Measurements from ENCODE around the gene LMF1. TPM values are rescaled to one million over a fixed set of nuclear protein-coding genes. Genes with fewer than 3 reads are reported as not detected.

LMF1 gene
- total RNA-seq, 4 donors from 2014 or later, result 7.7 to 15.8 (median 10.2) TPM

DNA sequence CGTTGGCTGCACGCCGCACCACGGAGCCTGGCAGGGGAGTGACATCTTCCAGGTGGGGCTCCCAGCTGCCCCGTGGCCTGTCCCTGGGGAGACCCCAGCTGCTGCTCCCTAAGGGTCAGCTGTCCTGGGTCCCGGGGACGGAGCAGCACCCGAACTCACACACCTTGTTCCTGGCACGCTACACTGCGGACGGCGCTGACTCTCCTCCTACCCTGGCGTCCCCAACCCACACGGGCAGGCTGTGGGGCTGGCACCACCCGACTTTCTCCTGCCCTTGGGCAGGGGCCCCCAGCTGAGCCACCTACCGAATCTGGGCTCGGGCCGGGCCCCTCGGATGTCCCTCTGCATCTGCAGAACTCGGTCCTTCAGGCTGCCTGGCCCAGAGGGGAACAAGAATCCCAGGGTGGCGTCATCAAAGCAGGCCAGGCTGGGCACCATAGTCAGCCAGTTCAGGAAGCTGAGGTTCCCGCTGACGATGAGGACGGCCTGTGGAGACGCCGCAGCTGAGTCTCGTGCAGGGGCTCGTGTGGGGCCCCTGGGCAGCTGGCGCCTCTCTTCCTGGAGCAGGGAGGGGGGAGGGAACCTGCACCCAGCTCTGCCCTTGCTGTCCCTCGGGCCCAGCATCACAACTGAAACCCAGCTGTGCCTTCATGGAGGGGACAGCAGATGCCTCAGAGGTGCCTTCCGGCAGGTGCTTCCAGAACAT is 99.8 kb downstream of the LMF1 start:
- intact Hi-C loops (cut with DNase I; ENCODE audit: low total_unique reads), result no loop called here
- TF ChIP-seq, protein P1, sequence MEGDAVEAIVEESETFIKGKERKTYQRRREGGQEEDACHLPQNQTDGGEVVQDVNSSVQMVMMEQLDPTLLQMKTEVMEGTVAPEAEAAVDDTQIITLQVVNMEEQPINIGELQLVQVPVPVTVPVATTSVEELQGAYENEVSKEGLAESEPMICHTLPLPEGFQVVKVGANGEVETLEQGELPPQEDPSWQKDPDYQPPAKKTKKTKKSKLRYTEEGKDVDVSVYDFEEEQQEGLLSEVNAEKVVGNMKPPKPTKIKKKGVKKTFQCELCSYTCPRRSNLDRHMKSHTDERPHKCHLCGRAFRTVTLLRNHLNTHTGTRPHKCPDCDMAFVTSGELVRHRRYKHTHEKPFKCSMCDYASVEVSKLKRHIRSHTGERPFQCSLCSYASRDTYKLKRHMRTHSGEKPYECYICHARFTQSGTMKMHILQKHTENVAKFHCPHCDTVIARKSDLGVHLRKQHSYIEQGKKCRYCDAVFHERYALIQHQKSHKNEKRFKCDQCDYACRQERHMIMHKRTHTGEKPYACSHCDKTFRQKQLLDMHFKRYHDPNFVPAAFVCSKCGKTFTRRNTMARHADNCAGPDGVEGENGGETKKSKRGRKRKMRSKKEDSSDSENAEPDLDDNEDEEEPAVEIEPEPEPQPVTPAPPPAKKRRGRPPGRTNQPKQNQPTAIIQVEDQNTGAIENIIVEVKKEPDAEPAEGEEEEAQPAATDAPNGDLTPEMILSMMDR (IDR thresholded peaks at IDR 0.05 in 4 of 5, conservative IDR thresholded peaks at IDR 0.05 in 1 of 5), result no peak
- no peak for TF ChIP-seq POLR2A (IDR thresholded peaks at IDR 0.05)
- peaks cover 0 to 5% of the 10 kb centered on the region in 2 donors for H3K36me3 ChIP-seq

DNA sequence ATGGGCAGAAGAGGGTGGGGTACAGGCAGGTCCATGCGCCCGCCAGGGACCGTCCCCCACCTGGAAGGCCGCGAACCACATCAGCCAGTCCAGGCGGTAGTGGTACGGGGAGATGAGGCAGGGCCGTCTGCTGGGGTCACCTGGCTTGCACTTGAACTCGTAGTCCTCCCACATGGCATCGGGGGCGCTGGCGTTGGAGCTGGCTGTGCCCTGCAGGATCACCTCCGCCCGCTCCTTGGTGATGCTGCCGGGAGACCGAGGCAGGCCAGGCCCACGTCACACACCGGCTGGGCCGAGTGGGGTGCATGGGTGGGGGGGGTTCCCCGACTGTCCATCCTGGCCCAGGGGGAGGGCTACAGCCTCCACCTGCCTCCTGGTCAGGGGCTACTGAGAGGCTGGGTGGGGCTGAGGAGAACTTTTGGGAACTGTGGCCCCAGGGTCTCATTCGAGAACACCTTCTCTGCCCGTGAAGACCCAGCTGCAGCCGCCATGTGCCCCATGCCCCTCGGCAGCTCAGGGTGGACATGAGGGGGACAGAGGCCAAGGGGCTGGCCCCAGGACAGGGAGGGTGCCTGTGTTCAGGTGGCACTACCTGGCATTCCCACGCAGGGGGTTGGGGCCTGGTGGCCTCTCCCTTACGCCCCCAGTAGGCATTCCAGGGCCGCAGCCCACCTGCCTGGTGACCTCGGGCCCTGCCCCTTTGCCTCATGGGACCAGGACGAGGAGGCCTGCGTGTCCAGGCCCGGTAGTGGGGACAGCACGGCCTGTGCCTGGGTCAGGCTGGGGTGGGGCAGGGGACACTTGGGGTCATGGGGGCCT is 100.8 kb downstream of the LMF1 start:
- DNase-seq, result no peak
- Histone ChIP-seq H3K9me3 (no peaks in the 10 kb centered on the region), H3K4me1 (no peaks in the 10 kb centered on the region), H3K4me3 (no peak overlapping the region), H3K27me3 (no peaks in the 10 kb centered on the region), H3K27ac (no peak overlapping the region), H3K36me3 (peaks cover 0 to 5% of the 10 kb centered on the region in 2 donors)
- intact Hi-C loops (cut with DNase I; ENCODE audit: low total_unique reads) (no loop called here), in situ Hi-C loops (cut with MboI; ENCODE audit: low sequenced_read_pairs in 4 of 4) (no loop called here)
- no peak for ATAC-seq
- TF ChIP-seq, protein P1 (IDR thresholded peaks at IDR 0.05 in 4 of 5, conservative IDR thresholded peaks at IDR 0.05 in 1 of 5), result no peak
- no peak for TF ChIP-seq POLR2A (IDR thresholded peaks at IDR 0.05)

More for the DNA sequence above, 99.8 kb downstream of the LMF1 start:
- Histone ChIP-seq H3K9me3 (no peaks in the 10 kb centered on the region), H3K27ac (no peak overlapping the region), H3K4me1 (no peaks in the 10 kb centered on the region), H3K4me3 (no peak overlapping the region), H3K27me3 (no peaks in the 10 kb centered on the region)
- in situ Hi-C loops (cut with MboI; ENCODE audit: low sequenced_read_pairs in 4 of 4), result no loop called here
- ATAC-seq, result no peak
- DNase-seq, result no peak

DNA sequence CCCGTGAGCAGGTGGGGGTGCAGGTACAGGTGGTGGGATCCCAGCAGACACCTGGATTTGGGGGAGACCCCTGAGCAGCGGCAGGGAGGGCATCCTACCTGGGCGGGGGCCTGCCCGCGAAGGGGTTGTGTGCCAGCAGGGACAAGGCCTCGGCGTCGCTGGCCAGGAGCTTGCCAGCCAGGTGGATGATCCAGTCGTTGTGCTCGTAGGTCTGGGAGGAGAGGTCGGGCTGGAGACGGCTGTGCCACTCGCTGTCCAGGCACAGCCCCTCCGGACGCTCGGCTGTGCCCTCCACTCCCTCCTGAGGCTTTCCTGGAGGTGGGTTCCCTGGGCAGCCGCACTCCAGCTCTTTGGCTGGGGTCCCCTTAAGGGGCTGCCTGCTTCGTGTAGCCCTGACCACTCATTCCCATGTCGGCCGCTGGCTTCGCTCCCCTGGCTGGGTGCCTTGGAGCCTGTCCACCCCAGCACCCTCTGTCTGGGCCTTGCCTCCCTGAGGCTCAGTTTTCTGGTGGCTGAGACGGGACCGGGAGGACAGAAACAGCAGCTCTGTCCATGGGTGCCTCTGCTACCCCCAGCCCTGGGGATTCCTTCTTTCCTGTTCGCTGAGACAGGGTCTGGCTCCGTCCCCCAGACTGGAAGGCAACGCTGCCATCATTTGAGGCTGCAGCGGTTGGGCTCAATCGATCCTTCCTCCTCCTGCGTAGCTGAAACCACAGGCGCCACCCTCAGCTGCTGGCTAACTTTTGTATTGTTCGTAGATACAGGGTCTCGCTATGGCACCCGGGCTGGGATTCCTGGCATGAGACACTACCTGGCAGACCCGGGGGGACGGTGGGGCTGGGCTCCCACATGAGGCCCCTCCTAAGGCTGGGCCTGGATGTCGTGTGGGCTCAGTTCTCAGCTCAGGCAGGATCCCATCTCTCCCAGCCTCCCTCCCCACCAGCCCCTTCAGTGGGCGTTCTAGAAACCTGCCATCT is 101.7 kb downstream of the LMF1 start:
- Histone ChIP-seq H3K4me3 (no peak overlapping the region), H3K4me1 (no peaks in the 10 kb centered on the region), H3K9me3 (no peaks in the 10 kb centered on the region), H3K27ac (no peak overlapping the region), H3K36me3 (peaks cover 0 to 5% of the 10 kb centered on the region in 2 donors), H3K27me3 (no peaks in the 10 kb centered on the region)
- in situ Hi-C loops (cut with MboI; ENCODE audit: low sequenced_read_pairs in 4 of 4), result no loop called here
- intact Hi-C loops (cut with DNase I; ENCODE audit: low total_unique reads), result no loop called here
- DNase-seq, result no peak
- no peak for TF ChIP-seq POLR2A (IDR thresholded peaks at IDR 0.05)
- TF ChIP-seq, protein P1 (IDR thresholded peaks at IDR 0.05 in 4 of 5, conservative IDR thresholded peaks at IDR 0.05 in 1 of 5), result no peak
- ATAC-seq, result no peak

DNA sequence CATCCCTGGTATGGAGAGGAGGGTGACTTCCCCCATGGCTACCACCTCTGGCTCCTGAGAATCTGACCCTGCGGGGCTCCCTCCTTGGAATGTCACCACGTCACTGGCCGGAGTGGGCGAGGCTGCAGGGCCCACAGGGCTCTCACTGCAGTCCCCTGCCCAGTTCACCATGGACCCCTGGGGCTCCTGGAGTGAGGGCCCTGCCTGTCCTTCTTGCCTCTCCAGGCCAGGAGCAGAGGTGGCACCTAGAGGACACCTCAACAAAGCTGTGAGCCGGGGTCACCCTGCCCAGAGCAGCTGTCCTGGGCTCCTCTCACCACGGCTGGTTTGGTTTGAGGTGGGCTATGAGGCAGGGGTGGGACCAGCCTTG is 102.4 kb downstream of the LMF1 start:
- Histone ChIP-seq H3K4me3 (no peak overlapping the region), H3K9me3 (no peaks in the 10 kb centered on the region), H3K27ac (no peak overlapping the region), H3K27me3 (no peaks in the 10 kb centered on the region), H3K36me3 (peaks cover 0 to 5% of the 10 kb centered on the region in 2 donors), H3K4me1 (no peaks in the 10 kb centered on the region)
- intact Hi-C loops (cut with DNase I; ENCODE audit: low total_unique reads) (no loop called here), in situ Hi-C loops (cut with MboI; ENCODE audit: low sequenced_read_pairs in 4 of 4) (no loop called here)
- ATAC-seq (no peak), DNase-seq (no peak)
- TF ChIP-seq, protein P1 (IDR thresholded peaks at IDR 0.05 in 4 of 5, conservative IDR thresholded peaks at IDR 0.05 in 1 of 5), result no peak
- no peak for TF ChIP-seq POLR2A (IDR thresholded peaks at IDR 0.05)
